GM19438 (cell line): ENCODE measurements around the gene EME1.

Experiments
- ATAC-seq: cut with Tn5 transposase; IDR thresholded peaks from one replicate; pipeline ENCODE4 v1.9.1; 2021; ENCODE audit warnings: low read depth; ENCODE audit not compliant: unreplicated experiment

Gene EME1

DNA sequence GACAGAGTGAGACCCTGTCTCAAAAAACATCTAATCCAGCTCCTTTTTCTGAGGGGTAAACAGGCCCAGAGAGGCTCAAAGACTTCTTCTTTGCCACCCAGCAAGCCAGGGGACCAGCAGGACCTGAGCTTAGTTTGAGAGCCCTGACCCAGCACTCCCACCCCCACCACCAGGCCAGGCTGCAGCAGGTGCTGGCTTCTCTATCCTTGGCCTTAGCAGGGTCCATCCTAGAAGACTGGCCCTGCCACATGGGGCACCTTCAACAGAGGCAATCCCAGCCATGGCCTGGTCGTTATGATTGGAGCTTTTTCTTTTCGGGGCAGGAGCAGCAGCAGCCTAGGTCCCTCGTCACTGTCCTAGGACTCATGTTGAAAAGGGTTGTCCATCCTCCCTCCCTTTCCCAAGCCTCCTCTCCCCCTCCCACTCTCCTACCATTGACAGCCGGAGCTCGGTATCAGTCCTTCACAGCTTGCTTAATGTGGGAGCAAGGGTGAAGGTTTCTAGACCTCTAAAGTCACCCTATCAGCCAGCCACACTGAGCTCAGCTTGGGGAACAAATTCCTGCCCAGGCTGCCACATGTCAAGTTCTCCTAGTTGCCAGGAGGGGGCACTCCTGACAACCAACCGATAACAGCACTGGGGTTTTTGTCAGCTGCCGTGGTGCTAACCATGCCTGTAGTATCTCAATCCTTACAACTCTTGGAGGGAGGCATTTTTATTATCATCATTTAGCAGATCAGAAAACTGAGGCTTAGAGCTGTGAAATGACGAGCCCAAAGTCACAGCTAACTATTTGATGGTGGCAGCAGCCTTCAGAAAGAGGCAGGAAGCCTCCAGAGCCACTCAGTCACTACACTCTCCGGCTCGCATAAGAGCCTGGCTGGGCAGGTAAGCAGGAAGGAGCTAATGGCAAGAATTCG, 11.2 kb upstream of the EME1 start:
- ATAC-seq = no peak

DNA sequence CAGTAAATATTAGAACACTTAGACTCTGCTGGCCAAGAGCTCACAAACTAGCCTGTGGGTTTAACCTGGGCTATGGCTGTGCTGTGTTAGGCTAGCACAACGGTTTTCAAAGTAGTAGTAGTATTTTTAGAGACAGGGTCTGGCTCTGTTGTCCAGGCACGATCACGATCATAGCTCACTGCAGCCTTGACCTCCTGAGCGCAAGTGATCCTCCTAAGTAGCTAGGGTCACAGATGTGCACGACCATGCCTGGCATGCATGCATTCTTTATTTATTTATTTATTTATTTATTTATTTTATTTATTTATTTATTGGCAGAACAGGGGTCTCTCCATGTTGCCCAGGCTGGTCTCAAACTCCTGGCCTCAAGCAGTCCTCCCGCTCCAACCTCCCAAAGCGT, 10.4 kb upstream of the EME1 start:
- no peak for ATAC-seq

DNA sequence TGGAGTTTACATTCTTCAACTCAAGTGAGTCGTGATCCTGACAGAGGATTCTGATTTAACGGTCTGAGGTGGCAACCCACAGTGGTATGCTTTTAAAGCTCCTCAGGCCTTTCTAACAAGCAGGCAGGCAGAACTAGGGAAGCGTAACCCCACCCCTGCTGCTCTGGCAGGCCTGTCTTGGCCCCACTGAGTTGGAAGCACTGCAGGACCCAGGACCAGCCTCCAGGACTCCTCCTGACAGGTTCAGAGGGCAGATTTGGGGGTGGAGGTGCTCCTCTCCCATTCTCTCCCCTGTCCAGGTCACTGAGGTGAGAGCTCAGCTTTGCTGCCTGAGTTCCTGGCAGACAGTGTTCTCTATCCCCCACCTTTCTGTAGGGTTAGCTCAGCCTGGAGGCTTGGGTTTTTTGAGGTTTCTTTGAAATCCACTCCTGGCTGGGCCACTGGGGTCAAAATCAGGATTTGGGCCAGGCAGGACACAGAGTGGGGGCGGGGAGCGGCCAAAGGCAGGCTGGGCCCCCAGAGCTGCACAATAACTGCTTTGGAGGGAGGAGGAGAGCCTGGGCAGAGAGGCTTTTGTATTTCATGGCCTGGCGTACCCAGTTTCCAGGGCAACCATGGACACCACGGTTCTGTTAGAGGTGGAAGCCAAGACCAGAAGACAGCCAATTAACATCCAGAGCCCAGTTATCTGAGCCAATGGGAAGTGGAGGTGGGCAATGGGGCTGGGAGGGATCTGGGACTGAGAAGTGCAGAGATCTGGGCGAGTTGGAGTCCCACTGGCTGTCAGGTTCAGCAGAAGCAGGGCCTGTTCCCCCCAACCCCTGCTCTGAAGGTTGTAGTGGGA, 9.6 kb upstream of the EME1 start:
- no peak for ATAC-seq

DNA sequence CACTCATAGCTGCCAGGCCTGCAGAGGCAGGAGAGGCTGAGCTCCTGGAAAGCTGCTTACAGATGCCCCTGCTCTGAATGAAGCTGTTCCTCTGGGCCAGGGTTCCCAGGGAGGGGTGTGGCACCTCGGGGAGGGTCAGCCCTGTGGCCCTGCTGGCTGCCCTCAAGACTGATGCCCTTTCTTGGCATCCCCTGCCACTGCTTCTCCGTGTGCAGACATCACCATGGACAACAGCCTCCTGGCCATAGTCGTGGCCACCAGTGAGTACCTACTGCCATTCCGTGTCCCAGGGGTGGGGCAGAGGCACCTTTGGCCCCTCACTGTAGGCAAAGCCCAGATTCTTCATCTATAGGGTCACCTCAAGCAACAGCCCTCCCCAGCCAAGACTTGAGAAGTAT, 9.0 kb upstream of the EME1 start:
- ATAC-seq = no peak

DNA sequence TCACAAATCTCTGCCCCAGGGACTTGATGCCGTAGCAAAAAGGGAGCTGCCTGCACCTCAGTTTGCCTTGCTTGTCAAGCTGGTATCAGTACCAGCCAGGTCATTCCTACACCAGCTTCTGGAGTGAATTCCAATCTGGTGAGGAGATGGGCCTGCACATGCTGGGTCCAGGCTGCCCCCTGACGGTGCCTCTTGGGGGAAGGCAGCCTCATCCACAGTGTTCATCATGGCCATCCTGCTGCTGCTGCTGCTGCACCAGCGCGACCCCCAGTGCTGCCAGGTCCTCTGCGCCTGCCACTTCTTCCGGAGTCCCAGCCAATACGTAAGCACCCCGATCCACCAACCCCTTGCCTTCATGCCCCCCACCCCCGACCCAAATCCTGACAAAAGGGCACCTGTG, 8.3 kb upstream of the EME1 start:
- no peak for ATAC-seq

DNA sequence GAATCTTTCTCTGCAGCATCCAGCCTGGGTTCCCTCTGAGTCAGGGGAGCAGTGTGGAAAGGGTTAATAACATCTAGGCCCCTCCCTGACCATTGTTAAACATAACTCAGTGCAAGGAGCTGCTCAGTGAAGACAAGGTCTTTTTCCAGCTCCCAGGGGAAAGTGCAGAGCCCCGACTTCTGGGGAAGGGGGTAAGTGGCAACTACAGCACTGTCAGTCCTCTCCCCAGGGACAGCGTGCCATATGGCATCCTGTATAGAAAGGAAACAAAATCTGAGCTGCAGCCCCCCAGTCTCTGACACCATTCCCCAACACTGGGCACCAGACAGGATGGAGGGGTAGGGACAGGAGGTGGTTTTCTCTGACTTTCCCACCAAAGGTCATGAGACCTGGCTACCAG, 7.9 kb upstream of the EME1 start:
- no peak for ATAC-seq

DNA sequence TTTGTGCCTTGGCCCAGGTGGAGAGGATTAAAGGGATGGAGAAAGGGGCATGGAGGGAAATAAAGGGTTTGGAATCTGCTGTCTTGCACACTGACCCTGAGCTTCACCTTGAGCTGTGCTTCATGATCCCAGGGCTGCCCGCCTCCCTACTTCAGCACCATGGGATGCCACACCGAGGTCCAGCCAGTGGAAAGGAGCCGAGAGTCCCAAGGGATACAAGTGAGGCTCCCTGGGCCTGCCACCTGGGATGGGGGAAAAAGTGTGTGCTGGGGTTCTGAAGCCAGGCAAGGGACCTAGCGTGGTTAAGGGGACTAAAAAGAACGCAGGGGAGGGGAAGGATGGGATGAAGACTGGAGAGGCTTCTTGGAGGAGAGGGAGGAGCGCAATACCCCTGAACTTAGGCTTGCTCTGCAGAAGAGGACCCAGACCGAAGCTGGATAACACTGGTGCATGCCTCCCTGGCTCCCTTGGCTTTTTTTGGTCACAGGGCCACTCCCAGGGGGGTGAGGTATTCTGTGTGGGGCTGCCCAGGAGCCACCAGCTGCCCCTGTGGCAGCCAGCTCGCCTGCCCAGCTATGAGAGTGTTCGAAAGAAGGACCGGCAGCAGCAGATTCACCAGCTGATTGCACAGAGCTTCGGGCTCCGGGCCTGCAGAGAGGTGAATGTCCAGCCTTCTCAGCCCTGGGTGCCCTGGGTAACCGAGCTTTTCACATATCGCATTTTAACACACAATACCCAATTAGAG, 7.2 kb upstream of the EME1 start:
- ATAC-seq = no peak

DNA sequence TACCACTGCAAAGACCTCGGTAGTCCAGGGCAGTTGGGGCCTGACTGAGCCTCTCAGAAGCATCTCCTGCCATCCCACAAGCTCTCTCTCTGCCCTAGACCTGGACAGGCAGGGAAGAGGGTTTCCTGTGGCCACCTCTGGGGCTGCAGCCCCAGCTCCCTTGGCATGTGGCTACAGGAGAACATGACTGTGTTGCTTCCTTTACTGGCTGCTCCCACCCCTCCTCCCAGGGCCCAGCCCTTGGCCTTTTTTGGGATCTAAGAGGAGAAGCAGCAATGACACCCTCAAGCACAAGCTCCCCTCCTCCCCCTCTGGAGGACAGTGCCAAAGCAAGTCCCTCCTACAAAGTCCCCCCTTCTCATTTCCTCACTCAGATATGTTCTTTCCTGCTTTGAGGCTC, 5.6 kb upstream of the EME1 start:
- no peak for ATAC-seq

DNA sequence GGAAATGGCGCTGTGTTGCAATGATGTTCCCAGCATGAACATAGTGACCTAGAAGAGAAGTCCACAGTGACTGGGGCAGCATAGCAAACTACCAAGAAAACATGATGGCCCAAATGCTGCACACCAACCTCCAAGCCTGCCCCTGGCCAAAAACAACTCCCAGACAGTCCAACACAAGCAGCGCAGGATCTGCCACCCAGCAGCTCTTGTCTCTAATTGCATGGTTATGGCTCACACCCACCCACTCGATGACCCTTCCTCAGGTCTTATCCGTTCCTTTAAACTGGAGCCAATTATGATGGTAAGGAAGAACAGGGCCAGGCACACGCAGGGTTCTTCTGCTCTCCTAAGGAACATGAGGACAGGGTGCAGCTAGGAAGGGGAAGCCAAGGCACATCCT, 3.0 kb upstream of the EME1 start:
- no peak for ATAC-seq

DNA sequence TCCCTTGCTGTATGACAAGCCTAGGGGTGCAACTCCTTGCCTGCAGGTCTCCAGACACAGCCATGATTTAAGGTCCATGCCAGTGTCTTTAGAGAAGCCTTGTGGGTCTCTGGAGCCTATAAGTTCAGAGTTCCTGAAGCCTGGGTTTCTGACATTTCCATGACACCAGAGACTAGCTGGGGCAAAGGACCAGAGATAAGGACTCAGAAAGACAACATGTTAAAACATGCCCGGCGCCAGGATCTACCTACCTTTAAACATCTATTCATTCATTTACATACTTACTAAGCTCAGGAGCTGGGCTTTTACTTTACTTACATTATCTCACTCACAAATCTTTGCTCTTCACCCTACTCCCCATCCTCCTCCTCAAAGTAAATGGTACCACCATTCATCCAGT, 1.5 kb upstream of the EME1 start:
- no peak for ATAC-seq

DNA sequence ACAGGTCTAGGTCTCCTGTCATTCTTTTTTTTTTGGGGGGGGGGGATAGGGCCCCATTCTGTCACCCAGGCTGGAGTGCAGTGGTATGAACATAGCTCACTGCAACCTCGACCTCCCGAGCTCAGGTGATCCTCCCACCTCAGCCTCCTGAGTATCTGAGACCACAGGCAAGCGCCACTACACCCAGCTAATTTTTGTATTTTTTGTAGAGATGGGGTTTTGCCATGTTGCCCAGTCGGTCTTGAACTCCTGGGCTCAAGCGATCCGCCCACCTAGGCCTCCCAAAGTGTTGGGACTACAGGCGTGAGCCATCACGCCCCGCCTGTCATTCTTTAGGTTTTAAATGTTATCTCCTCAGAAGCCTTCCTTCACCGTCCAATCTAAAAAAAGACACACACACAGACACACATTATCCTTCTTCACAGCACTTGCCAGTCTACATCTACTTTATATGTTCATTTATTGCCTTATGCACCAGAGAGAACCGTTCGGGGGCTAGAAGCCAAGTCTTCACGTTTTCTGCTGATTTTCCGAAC, 739 bp upstream of the EME1 start:
- no peak for ATAC-seq

DNA sequence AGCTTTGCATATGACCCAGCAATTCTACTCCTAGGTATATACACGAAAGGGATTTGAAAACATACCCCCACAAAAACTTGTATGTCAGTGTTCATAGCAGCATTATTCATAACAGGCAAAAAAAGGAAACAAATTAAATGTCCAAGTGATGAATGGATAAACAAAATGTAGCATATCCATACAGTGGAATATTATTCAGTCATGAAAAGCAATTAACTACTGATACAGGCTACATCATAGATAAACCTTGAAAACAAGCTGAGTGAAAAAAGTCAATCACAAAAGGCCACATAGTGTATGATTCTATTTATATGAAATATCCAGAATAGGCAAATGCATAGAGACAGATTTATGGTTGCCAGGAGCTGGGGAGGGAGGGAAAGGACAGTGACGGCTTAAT, 676 bp downstream of the EME1 start:
- ATAC-seq = no peak

DNA sequence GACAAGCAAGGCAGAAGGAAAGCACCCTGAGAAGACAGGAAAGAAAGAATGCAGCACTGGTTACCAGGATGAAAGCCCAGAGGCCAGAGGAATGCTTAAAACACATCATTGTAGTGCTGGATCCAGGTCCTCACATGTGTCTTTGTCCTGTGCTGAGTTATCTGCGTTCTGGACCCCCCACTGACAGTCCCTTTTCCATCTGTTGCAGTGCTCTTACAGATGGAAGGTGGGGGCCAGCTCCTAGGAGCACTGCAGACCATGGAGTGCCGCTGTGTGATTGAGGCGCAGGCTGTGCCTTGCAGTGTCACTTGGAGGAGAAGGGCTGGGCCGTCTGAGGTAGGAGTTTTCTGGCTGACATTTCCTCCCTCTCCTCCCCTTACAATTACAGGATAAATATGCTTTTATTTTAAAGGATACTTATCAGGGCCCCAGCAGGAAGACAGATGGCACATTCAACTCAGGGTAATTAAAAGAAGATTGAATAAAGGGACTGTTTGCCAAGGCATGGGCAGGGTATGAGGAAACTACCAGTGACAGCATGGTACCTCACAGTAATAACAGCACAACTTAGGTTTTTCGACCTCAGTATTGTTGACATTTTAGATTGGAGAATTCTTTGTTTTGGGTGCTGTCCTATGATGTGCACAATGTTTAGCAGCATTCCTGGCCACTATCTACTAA, 3.0 kb downstream of the EME1 start:
- ATAC-seq = no peak

DNA sequence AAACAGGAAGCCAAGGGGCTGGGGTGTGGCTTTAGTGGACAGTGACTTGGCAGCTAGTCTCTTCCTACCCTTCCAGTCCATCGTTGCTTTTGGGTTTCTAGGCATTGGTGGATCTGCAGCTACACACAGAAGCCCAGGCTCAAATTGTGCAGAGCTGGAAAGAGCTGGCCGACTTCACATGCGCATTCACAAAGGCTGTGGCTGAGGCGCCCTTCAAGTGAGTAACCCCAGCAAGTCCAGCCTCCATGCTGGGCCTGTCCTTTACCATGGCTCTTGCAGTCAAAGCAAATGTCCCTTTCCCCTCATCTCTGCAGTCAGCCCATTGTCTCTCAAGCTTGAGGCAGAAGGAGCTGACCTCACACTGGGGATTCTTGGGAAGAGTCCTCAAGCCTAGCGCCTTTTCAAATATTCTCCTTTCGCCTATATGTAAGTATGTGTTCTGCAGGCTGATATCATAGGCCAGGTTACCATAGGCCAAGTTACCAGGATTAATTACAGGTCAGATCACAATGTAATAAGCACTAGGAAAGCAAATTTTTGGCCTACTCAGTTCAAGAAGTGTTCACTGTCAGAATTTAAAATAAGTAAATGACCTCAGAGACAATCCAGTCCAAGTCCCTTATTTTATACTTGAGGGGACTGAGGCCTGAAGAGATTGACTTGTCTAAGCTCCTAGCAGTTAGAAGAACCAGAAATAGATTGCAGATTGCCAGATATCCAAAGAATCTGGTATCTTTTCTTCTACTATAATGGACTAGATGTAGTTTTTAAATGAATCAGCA, 6.5 kb downstream of the EME1 start:
- ATAC-seq = no peak

DNA sequence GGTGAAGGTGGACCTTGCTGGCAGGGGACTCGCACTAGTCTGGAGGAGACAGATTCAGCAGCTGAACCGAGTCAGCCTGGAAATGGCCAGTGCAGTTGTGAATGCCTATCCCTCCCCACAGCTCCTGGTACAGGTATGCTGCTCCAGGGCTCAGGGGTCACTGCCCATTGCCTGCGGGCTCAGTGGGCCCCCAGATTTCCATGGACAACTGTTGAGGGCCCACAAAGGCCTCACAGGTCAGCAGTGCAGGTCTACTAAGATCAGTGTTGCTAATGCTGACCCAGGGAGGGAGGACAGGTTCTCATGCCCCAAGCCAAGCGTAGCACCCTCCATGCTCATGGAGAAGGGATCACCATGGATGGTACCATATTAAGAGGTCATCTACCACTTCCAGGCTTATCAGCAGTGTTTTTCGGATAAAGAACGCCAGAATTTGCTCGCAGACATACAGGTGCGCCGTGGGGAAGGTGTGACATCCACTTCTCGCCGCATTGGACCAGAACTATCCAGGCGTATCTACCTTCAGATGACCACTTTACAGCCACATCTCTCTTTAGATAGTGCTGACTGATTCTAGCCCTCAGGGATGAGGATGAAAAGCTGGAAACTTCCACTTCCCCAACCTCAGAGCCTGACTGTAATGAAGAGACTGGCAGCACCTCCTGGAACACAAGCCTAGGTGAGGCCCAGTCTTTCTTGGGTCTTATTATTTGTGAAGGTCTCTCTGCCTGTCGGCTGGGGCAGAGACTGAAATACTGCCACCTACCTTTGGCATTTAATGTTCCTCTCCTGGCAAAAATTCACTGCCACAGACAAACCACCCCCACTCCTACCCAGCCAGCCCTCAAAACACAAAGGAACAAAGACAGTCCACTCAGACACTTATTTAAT, 7.6 kb downstream of the EME1 start:
- no peak for ATAC-seq

DNA sequence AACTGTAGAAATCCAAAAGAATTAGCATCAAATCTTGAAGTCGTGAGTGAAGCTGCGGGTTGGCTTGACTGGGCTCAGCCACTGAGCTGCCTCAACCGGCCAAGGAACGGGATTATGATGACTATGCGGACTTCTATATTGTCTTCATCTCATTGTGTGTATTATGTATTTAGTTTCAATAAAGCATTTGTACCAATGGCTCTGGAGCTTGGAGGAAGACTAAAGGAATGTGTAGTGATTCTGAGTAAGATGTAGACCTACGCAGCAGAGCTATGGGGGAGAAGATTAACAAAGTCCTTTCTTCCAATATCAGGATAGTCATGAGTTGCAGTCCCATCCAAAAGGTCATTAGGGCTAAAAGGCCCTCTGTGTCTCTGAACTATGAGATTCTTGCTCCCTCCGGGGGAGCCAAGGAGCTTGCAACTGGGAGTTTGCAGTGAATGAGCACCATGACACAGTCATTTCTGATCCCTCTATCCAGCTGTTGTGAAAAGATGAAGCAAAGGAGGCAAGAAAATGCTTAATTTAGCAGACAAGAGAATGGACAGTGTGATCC, 8.3 kb downstream of the EME1 start:
- ATAC-seq = no peak

DNA sequence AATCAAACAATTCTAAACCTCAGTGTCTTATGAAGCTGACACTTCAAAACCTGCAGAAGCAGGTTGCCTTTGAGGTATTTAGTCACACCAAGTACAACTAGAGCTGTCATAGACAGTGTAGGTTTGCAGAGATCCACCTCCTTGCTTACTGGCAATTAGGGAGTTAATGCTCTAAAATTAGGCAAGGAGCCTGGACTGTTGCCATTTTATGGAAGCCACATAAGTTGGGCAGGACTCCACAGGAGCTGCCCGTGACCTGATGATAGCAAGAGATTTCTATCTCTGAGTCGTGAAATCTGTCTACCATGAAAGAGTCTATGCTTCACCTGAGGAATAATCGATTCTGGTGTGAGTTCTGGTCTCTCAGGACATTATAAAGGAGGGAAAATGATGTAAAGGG, 8.9 kb downstream of the EME1 start:
- no peak for ATAC-seq

DNA sequence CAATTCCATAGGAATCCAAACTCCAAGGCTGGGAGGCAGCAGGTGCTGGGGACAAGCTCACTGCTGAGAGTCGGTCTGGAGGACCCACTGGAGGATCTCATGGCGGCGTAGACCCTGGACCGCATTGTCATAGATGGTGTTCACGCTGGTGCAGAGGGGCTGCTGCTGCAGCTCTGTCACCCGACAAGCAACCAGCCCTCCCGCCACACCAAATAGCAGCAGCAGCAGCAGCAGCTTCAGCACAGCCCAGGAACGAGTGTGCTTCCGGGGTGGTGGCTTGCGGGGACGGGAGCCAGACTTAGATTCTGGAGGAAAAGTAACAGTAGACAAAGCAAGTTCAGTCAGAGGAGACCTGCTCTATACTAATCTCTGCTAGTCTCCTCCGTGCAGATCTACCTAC, 9.9 kb downstream of the EME1 start:
- no peak for ATAC-seq
